Endothelial cell of umbilical vein (primary cell): ENCODE measurements around the gene H1-8. TPM values are rescaled to one million over a fixed set of nuclear protein-coding genes. Genes with fewer than 3 reads are reported as not detected.

Source experiments
- BruUV-seq: library from RNA; stranded (reverse); fragments of 400-500 nt; replicated peaks from 2 replicates; lab custom pipeline; 2021; lab: Mats Ljungman, UMichigan
- CTCF ChIA-PET: fragments of 300-600, 350-600 bp; sonication (Branson Sonifier 250); formaldehyde crosslinking; loops from one replicate; lab custom pipeline; 2021; ENCODE audit warnings: antibody characterized with exemption, inconsistent platforms; lab: Charles Lee
- POLR2A ChIA-PET: fragments of 300-600, 350-600 bp; sonication (Branson Sonifier 250); formaldehyde crosslinking; loops from one replicate; lab custom pipeline; 2021; ENCODE audit warnings: antibody characterized with exemption, inconsistent platforms; lab: Charles Lee
- DNase-seq: peaks from one replicate; pipeline ENCODE4 v3.0.0-alpha.2; 2011; ENCODE audit warnings: low read depth, low spot score
- FAIRE-seq: peaks from 2 replicates; lab custom pipeline; 2011; peaks lifted over from hg19 to GRCh38; lab: Jason Lieb, UNC
- H2AFZ ChIP-seq: 2 replicates; pipeline ENCODE4 v1.6.0; 2012; ENCODE audit warnings: low read depth, low read length, control low read depth, inconsistent platforms
- H3K27ac ChIP-seq: 2 replicates; pipeline ENCODE4 v1.5.1; 2011; ENCODE audit warnings: low read depth, mild to moderate bottlenecking, control low read depth, low read length, moderate library complexity; ENCODE audit not compliant: insufficient read depth
- H3K27me3 ChIP-seq, 2 experiments: 2 replicates each; pipeline versions ENCODE4 v1.6.0 to v1.6.1; 2011; ENCODE audit warnings: low read length in 2 of 2, mixed read lengths in 1 of 2; ENCODE audit not compliant: control insufficient read depth in 2 of 2, insufficient read depth in 2 of 2
- H3K36me3 ChIP-seq, 2 experiments: 2 replicates in 1 of 2; 3 replicates in 1 of 2; pipeline ENCODE4 v1.5.1; 2011; ENCODE audit warnings: low read length in 2 of 2, mild to moderate bottlenecking in 1 of 2, moderate library complexity in 1 of 2; ENCODE audit not compliant: control insufficient read depth in 2 of 2, insufficient read depth in 2 of 2; ENCODE audit errors: extremely low read depth in 1 of 2
- H3K4me1 ChIP-seq: 3 replicates; pipeline ENCODE4 v1.5.1; 2011; ENCODE audit warnings: mild to moderate bottlenecking, low read length; ENCODE audit not compliant: control insufficient read depth, insufficient read depth; ENCODE audit errors: extremely low read depth
- H3K4me2 ChIP-seq: 2 replicates; pipeline ENCODE4 v1.6.1; 2011; ENCODE audit warnings: low read length, control low read depth, mixed read lengths; ENCODE audit not compliant: insufficient read depth
- H3K4me3 ChIP-seq, 3 experiments: fragments of 200-600 bp in 1 of 3; sonication (generic), shearing (Covaris generic) in 1 of 3; replicated peaks in 1 of 3; 2 replicates each; pipeline ENCODE4 v1.5.1; 2011 to 2016; ENCODE audit warnings: control low read depth in 3 of 3, low read length in 3 of 3, mild to moderate bottlenecking in 2 of 3, inconsistent platforms in 1 of 3, low read depth in 1 of 3, moderate library complexity in 1 of 3; ENCODE audit not compliant: insufficient read depth in 1 of 3
- H3K79me2 ChIP-seq: 2 replicates; pipeline ENCODE4 v1.6.0; 2012; ENCODE audit warnings: low read length, inconsistent platforms; ENCODE audit not compliant: control insufficient read depth, insufficient read depth
- H3K9ac ChIP-seq: replicated peaks from 2 replicates; pipeline ENCODE3; 2011; ENCODE audit warnings: low read length, control low read depth; ENCODE audit not compliant: insufficient read depth; ENCODE audit errors: extremely low read depth
- H3K9me1 ChIP-seq: replicated peaks from 3 replicates; pipeline ENCODE4 v1.6.0; 2011; ENCODE audit warnings: mild to moderate bottlenecking, low read length; ENCODE audit not compliant: control insufficient read depth, insufficient read depth; ENCODE audit errors: extremely low read depth
- H3K9me3 ChIP-seq: replicated peaks from 2 replicates; pipeline ENCODE4 v1.5.1; 2012; ENCODE audit warnings: low read length, inconsistent platforms; ENCODE audit not compliant: control insufficient read depth, insufficient read depth
- H4K20me1 ChIP-seq: replicated peaks from 2 replicates; pipeline ENCODE3; 2011; ENCODE audit warnings: mild to moderate bottlenecking, low read length; ENCODE audit not compliant: control insufficient read depth, insufficient read depth; ENCODE audit errors: extremely low read depth
- CTCF ChIP-seq, 2 donors: IDR thresholded peaks; 1 replicate in 1 of 2; 2 replicates in 1 of 2; pipeline ENCODE4 v1.5.1; 2011; ENCODE audit warnings: low read length in 2 of 2, mild to moderate bottlenecking in 2 of 2, moderate library complexity in 2 of 2, control low read depth in 1 of 2, inconsistent platforms in 1 of 2, low read depth in 1 of 2; ENCODE audit not compliant: insufficient read depth in 1 of 2; ENCODE audit errors: extremely low read depth in 1 of 2
- EZH2 ChIP-seq: IDR thresholded peaks from 2 replicates; pipeline ENCODE4 v1.6.1; 2012; ENCODE audit warnings: borderline replicate concordance, low read depth, mild to moderate bottlenecking, moderate library complexity, low read length, inconsistent platforms; ENCODE audit not compliant: severe bottlenecking
- FOS ChIP-seq: IDR thresholded peaks from 2 replicates; pipeline ENCODE4 v1.6.1; 2011; ENCODE audit warnings: mild to moderate bottlenecking, low read length, moderate library complexity, borderline replicate concordance; ENCODE audit not compliant: insufficient read depth
- GATA2 ChIP-seq: IDR thresholded peaks from 2 replicates; pipeline ENCODE4 v1.7.0; 2011; ENCODE audit warnings: low read depth, mild to moderate bottlenecking, moderate library complexity, mixed read lengths, low read length; ENCODE audit not compliant: insufficient read length, insufficient read depth
- JUN ChIP-seq: IDR thresholded peaks from 2 replicates; pipeline ENCODE4 v1.6.1; 2011; ENCODE audit warnings: borderline replicate concordance, low read depth; ENCODE audit not compliant: insufficient read length, insufficient read depth
- MYC ChIP-seq: IDR thresholded peaks from one replicate; pipeline ENCODE4 v1.6.1; 2011; ENCODE audit warnings: mild to moderate bottlenecking, low read depth, low read length
- POLR2A ChIP-seq: IDR thresholded peaks from 2 replicates; pipeline ENCODE4 v1.6.1; 2012; ENCODE audit warnings: low read depth, mild to moderate bottlenecking, control low read depth, low read length
- POLR2AphosphoS5 ChIP-seq: IDR thresholded peaks from 2 replicates; pipeline ENCODE4 v1.6.1; 2012; ENCODE audit warnings: low read depth, mild to moderate bottlenecking, control low read depth, low read length, moderate library complexity; ENCODE audit not compliant: insufficient read depth
- dilution Hi-C: fragments of 300-500 bp; cut with MboI; formaldehyde crosslinking; loops from one replicate; pipeline ENCODE4 v1.15.0; 2019; ENCODE audit warnings: low sequenced_read_pairs; ENCODE audit not compliant: extremely low pct_ligation_motif_present
- intact Hi-C: fragments of 100-400 bp; cut with micrococcal nuclease; formaldehyde crosslinking; loops from one replicate; pipeline ENCODE4 v1.10.0; 2022
- polyA plus RNA-seq, 4 experiments: library from polyadenylated mRNA; depleted of rRNA in 3 of 4; stranded (reverse) in 3 of 4; unstranded in 1 of 4; fragments of >200 nt; gene quantifications; 2 replicates each; pipeline versions ENCODE4 v1.2.1 to v1.2.3, GENCODE V29; 2011 to 2012; ENCODE audit warnings: missing spikeins in 1 of 4
- total RNA-seq: library from RNA; stranded (reverse); gene quantifications from 2 replicates; pipeline ENCODE4 v1.2.3, GENCODE V29; 2021
- TF ChIP-seq, protein P1 (sequence below): IDR thresholded peaks from 2 replicates; pipeline ENCODE4 v1.6.1; 2011; ENCODE audit not compliant: insufficient read depth, insufficient read length

The H1-8 gene
- total and polyA plus RNA-seq, 2 donors (not counting 3 experiments of a cell fraction or from before 2014, with no cell fraction given) = not detected

DNA sequence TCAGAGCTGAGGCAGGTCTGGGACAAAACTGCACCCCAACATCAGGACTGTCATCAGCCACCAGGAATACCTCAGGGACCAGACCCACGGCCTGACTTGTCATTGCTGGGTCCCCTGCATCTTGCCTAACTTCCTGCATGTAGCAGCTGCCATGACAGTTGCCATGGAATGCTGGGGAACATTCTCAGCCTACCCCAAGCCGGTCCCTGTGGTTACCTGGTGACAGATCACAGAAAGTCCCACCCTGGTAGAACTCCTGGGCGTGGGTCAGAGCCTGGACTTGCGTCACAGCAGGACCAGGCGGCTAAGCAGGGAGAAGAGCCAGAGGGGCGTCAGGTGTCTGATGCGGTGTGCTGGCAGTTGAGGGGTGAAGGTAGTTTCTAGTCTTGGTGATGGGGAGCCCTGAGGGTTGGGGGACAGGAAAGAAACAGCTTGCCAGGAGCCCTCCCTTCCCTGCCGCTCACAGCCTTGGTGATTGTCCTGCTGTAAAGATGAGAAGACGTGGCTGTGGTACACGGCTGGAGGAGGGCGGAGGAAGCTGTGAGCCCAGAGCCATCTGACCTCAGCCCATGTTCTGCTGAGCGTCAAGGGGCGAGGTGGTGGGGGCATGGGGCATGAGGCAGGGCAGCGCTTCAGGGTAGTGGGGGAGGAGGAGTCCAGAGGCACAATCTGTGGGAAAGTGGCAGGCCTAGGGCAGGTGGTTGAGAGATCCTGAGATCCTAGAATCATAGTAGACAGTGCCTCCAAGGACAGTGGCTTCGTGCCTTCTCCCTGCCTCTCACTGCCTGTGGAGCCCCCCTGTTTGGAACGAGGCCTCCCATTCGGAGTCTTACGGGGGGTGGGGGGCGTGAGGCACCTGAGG is 5.4 kb downstream of the H1-8 start:
- dilution Hi-C loops = no loop called here
- CTCF ChIA-PET = interaction anchor here (3.2 kb wide), 1 partner anchor 58 kb away, joined by 9 read pairs; no protein-coding TSS in a partner anchor
- DNase-seq (no peak), FAIRE-seq (no peak)
- H3K4me3 ChIP-seq = no peak overlapping the region
- no peaks in the 10 kb centered on the region for H3K9me1 ChIP-seq
- H4K20me1 ChIP-seq = no peaks in the 10 kb centered on the region
- intact Hi-C loops = no loop called here
- no peaks in the 10 kb centered on the region for H3K9me3 ChIP-seq
- H3K4me2 ChIP-seq = no peak overlapping the region
- H3K27ac ChIP-seq = no peak overlapping the region
- peaks cover 3% of the 10 kb centered on the region for H3K4me1 ChIP-seq
- H3K79me2 ChIP-seq = no peaks in the 10 kb centered on the region
- no peak overlapping the region for H3K9ac ChIP-seq
- H3K27me3 ChIP-seq = no peaks in the 10 kb centered on the region
- H2AFZ ChIP-seq = no peak overlapping the region
- POLR2A ChIA-PET = no interaction called here
- BruUV-seq = no TSS peak
- no peak for TF ChIP-seq MYC
- TF ChIP-seq, protein P1, sequence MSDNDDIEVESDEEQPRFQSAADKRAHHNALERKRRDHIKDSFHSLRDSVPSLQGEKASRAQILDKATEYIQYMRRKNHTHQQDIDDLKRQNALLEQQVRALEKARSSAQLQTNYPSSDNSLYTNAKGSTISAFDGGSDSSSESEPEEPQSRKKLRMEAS = no peak
- no peak for TF ChIP-seq POLR2A
- TF ChIP-seq GATA2 = no peak
- TF ChIP-seq POLR2AphosphoS5 = no peak
- no peak for TF ChIP-seq EZH2
- no peak for TF ChIP-seq CTCF (IDR thresholded peaks at IDR 0.05; ENCODE audit: extremely low read depth in 1 of 2, insufficient read depth in 1 of 2, low read depth in 1 of 2, low read length in 2 of 2)
- TF ChIP-seq JUN = no peak
- no peak for TF ChIP-seq FOS
- no peaks in the 10 kb centered on the region for H3K36me3 ChIP-seq
